Measurements from ENCODE around the gene ATF1. TPM values are rescaled to one million over a fixed set of nuclear protein-coding genes. Genes with fewer than 3 reads are reported as not detected.

Gene ATF1
- total RNA-seq (2022; extraction: Qiagen RNA extraction; ENCODE audit: low read depth), result 39.0 to 53.9 TPM (median 43.7 TPM) in 5 replicates

GRCh38 chr12:50763639-50764285, at the start of gene ATF1:
Gene ATF1, plus strand, starts transcription at chr12:50764101. Its CDS starts 16,045 bp downstream, at chr12:50780146.

GRCh38 chr12:50842637-50843493, 79.0 kb downstream of the ATF1 start, which contains the start of gene TMPRSS12:
Gene TMPRSS12, plus strand, starts transcription at chr12:50842926. Its CDS starts 39 bp downstream, at chr12:50842965.

Other genes starting within 250 kb of the ATF1 start
- gene TMPRSS12, start 78.8 kb downstream of the ATF1 start, total RNA-seq (2022; extraction: Qiagen RNA extraction; ENCODE audit: low read depth), result not detected in 5 replicates
- gene HIGD1C, start 188.4 kb downstream of the ATF1 start, total RNA-seq (2022; extraction: Qiagen RNA extraction; ENCODE audit: low read depth), result not detected in 5 replicates

Data from A549 treated with DMSO at 1 μM for 4 hours (cell line).